ENCODE results near the gene PCNT. TPM values are rescaled to one million over a fixed set of nuclear protein-coding genes. Genes with fewer than 3 reads are reported as not detected.

PCNT gene
- total and polyA plus RNA-seq, 7 experiments from 2014 or later: 13.7 to 68.2 (median 54.3) TPM

GRCh38 chr21:46344219-46344915, 20.4 kb downstream of the PCNT start:
- DNase-seq: no peak

GRCh38 chr21:46345861-46346260, 21.9 kb downstream of the PCNT start:
- H3K27me3 Mint-ChIP-seq: no peaks in the 10 kb centered on the region
- no peak overlapping the region for H3K4me3 Mint-ChIP-seq
- ChIA-PET CTCF (no interaction called here), POLR2A (no interaction called here)
- intact Hi-C loops (cut with micrococcal nuclease): no loop called here
- peaks cover 6 to 15% (median 12%) of the 10 kb centered on the region in 7 donors for H3K4me1 Mint-ChIP-seq
- H3K27me3 ChIP-seq (ENCODE audit: control insufficient read depth in 2 of 2, insufficient read depth in 2 of 2, low read length in 2 of 2): no peaks in the 10 kb centered on the region
- ATAC-seq: no peak
- H3K4me3 ChIP-seq (ENCODE audit: low read length): no peak overlapping the region
- DNase-seq: no peak
- peaks cover 0 to 59% (median 6%) of the 10 kb centered on the region in 3 experiments for H3K36me3 ChIP-seq (ENCODE audit: control insufficient read depth in 2 of 3, insufficient read depth in 3 of 3, low read length in 3 of 3)
- no peaks in the 10 kb centered on the region for H3K9me3 ChIP-seq (ENCODE audit: control insufficient read depth in 2 of 3, low read length in 3 of 3)
- H3K4me1 ChIP-seq (ENCODE audit: control insufficient read depth in 2 of 2, insufficient read depth in 2 of 2, low read length in 2 of 2): no peaks in the 10 kb centered on the region
- peak overlapping the region in 1 of 9 donors; percentile 57 for H3K27ac Mint-ChIP-seq
- H3K27ac ChIP-seq (ENCODE audit: low read depth, low read length): no peak overlapping the region
- H3K36me3 Mint-ChIP-seq: peaks cover 14 to 63% (median 20%) of the 10 kb centered on the region in 5 donors
- H3K9me3 Mint-ChIP-seq: no peaks in the 10 kb centered on the region

More at GRCh38 chr21:46344219-46344915, 20.4 kb downstream of the PCNT start:
- Histone ChIP-seq H3K9me3 (ENCODE audit: control insufficient read depth in 2 of 3, low read length in 3 of 3) (no peaks in the 10 kb centered on the region), H3K4me3 (ENCODE audit: low read length) (no peak overlapping the region), H3K4me1 (ENCODE audit: control insufficient read depth in 2 of 2, insufficient read depth in 2 of 2, low read length in 2 of 2) (no peaks in the 10 kb centered on the region), H3K27ac (ENCODE audit: low read depth, low read length) (no peak overlapping the region), H3K27me3 (ENCODE audit: control insufficient read depth in 2 of 2, insufficient read depth in 2 of 2, low read length in 2 of 2) (no peaks in the 10 kb centered on the region), H3K36me3 (ENCODE audit: control insufficient read depth in 2 of 3, insufficient read depth in 3 of 3, low read length in 3 of 3) (peaks cover 0 to 56% (median 6%) of the 10 kb centered on the region in 3 experiments)
- no peak for ATAC-seq
- intact Hi-C loops (cut with micrococcal nuclease): no loop called here
- H3K27ac Mint-ChIP-seq: no peak overlapping the region
- ChIA-PET POLR2A (no interaction called here), CTCF (interaction anchor here (0.6 kb wide), 1 partner anchor 14 kb away, joined by 4 read pairs; no protein-coding TSS in a partner anchor)
- peaks cover 6 to 24% (median 15%) of the 10 kb centered on the region in 7 donors for H3K4me1 Mint-ChIP-seq
- no peaks in the 10 kb centered on the region for H3K27me3 Mint-ChIP-seq
- H3K36me3 Mint-ChIP-seq: peaks cover 18 to 63% (median 28%) of the 10 kb centered on the region in 5 donors
- H3K4me3 Mint-ChIP-seq: no peak overlapping the region
- no peaks in the 10 kb centered on the region for H3K9me3 Mint-ChIP-seq

GRCh38 chr21:46346296-46347202, 22.6 kb downstream of the PCNT start:
- peaks cover 14 to 67% (median 19%) of the 10 kb centered on the region in 5 donors for H3K36me3 Mint-ChIP-seq

GRCh38 chr21:46347203-46347550, 23.2 kb downstream of the PCNT start:
- Histone ChIP-seq H3K4me3 (ENCODE audit: low read length) (no peak overlapping the region), H3K27ac (ENCODE audit: low read depth, low read length) (no peak overlapping the region), H3K27me3 (ENCODE audit: control insufficient read depth in 2 of 2, insufficient read depth in 2 of 2, low read length in 2 of 2) (no peaks in the 10 kb centered on the region), H3K4me1 (ENCODE audit: control insufficient read depth in 2 of 2, insufficient read depth in 2 of 2, low read length in 2 of 2) (no peaks in the 10 kb centered on the region), H3K36me3 (ENCODE audit: control insufficient read depth in 2 of 3, insufficient read depth in 3 of 3, low read length in 3 of 3) (peaks cover 0 to 72% (median 6%) of the 10 kb centered on the region in 3 experiments), H3K9me3 (ENCODE audit: control insufficient read depth in 2 of 3, low read length in 3 of 3) (no peaks in the 10 kb centered on the region)
- no peak overlapping the region for H3K4me3 Mint-ChIP-seq
- no peaks in the 10 kb centered on the region for H3K27me3 Mint-ChIP-seq
- H3K27ac Mint-ChIP-seq: peak overlapping the region in 1 of 9 donors; percentile 77
- DNase-seq (no peak), ATAC-seq (no peak)
- ChIA-PET POLR2A (interaction anchor here (0.5 kb wide), 1 partner anchor 78 kb away, joined by 3 read pairs; no protein-coding TSS in a partner anchor), CTCF (no interaction called here)
- intact Hi-C loops (cut with micrococcal nuclease): no loop called here
- H3K36me3 Mint-ChIP-seq: peaks cover 14 to 67% (median 19%) of the 10 kb centered on the region in 5 donors
- H3K4me1 Mint-ChIP-seq: peaks cover 6 to 14% (median 12%) of the 10 kb centered on the region in 7 donors
- H3K9me3 Mint-ChIP-seq: no peaks in the 10 kb centered on the region

More at GRCh38 chr21:46346296-46347202, 22.6 kb downstream of the PCNT start:
- Mint-ChIP-seq H3K9me3 (no peaks in the 10 kb centered on the region), H3K27me3 (no peaks in the 10 kb centered on the region), H3K27ac (no peak overlapping the region), H3K4me3 (no peak overlapping the region), H3K4me1 (peaks cover 6 to 15% (median 12%) of the 10 kb centered on the region in 7 donors)
- Histone ChIP-seq H3K36me3 (ENCODE audit: control insufficient read depth in 2 of 3, insufficient read depth in 3 of 3, low read length in 3 of 3) (peaks cover 0 to 66% (median 6%) of the 10 kb centered on the region in 3 experiments), H3K27ac (ENCODE audit: low read depth, low read length) (no peak overlapping the region), H3K27me3 (ENCODE audit: control insufficient read depth in 2 of 2, insufficient read depth in 2 of 2, low read length in 2 of 2) (no peaks in the 10 kb centered on the region), H3K4me3 (ENCODE audit: low read length) (no peak overlapping the region), H3K9me3 (ENCODE audit: control insufficient read depth in 2 of 3, low read length in 3 of 3) (no peaks in the 10 kb centered on the region), H3K4me1 (ENCODE audit: control insufficient read depth in 2 of 2, insufficient read depth in 2 of 2, low read length in 2 of 2) (no peaks in the 10 kb centered on the region)
- ATAC-seq: no peak
- POLR2A ChIA-PET: interaction anchor here (0.5 kb wide), 1 partner anchor 79 kb away, joined by 3 read pairs; no protein-coding TSS in a partner anchor
- intact Hi-C loops (cut with micrococcal nuclease): no loop called here
- DNase-seq: no peak
- CTCF ChIA-PET: no interaction called here

- Histone ChIP-seq H3K4me1 (ENCODE audit: control insufficient read depth in 2 of 2, insufficient read depth in 2 of 2, low read length in 2 of 2) (no peaks in the 10 kb centered on the region), H3K27ac (ENCODE audit: low read depth, low read length) (no peak overlapping the region), H3K27me3 (ENCODE audit: control insufficient read depth in 2 of 2, insufficient read depth in 2 of 2, low read length in 2 of 2) (no peaks in the 10 kb centered on the region), H3K9me3 (ENCODE audit: control insufficient read depth in 2 of 3, low read length in 3 of 3) (no peaks in the 10 kb centered on the region), H3K4me3 (ENCODE audit: low read length) (no peak overlapping the region), H3K36me3 (ENCODE audit: control insufficient read depth in 2 of 3, insufficient read depth in 3 of 3, low read length in 3 of 3) (peaks cover 0 to 79% (median 6%) of the 10 kb centered on the region in 3 experiments)
- Mint-ChIP-seq H3K27ac (peak overlapping the region in 1 of 9 donors; percentile 77), H3K4me3 (peak overlapping the region in 1 of 10 donors; percentile 25), H3K9me3 (no peaks in the 10 kb centered on the region), H3K27me3 (no peaks in the 10 kb centered on the region), H3K36me3 (peaks cover 14 to 66% (median 18%) of the 10 kb centered on the region in 5 donors), H3K4me1 (peaks cover 6 to 11% (median 9%) of the 10 kb centered on the region in 7 donors)
- POLR2A ChIA-PET: no interaction called here
- ATAC-seq (no peak), DNase-seq (peak in 1 of 9 donors; percentile 58)
- intact Hi-C loops (cut with micrococcal nuclease): no loop called here
- CTCF ChIA-PET: no interaction called here
Measured at GRCh38 chr21:46347791-46348381, 23.9 kb downstream of the PCNT start.

DNA sequence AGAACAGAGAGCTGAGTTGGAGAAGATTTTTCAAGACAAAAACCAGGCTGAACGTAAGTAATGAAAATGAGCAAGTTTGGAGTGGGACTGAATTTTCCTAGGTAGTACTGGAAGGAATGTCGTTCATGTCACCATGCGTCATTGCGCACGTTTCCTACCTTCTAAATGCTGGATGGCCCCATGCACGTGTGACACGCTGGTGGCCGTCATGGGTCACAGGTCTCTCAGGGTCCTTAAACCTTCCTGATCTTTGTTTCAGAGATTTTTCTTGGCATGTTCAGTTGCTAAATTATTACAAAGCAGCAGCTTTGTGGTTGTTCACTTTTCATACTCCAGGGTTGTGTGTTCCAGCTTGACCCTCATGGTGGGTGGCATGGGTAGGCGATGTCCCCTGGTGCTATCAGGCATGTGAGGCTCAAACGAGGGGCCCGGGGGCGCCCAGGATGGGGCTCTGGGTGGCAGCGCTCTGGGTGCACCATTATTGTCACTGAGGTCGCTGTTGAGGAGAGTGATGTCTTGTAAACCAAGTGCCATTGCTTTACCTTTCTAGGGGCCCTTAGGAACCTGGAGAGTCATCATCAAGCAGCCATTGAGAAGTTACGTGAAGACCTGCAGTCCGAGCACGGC, 25.3 kb downstream of the PCNT start:
- POLR2A ChIA-PET: no interaction called here
- H3K27me3 Mint-ChIP-seq: no peaks in the 10 kb centered on the region

More for the DNA sequence above, 25.3 kb downstream of the PCNT start:
- intact Hi-C loops (cut with micrococcal nuclease): no loop called here
- H3K27ac ChIP-seq (ENCODE audit: low read depth, low read length): no peak overlapping the region
- Mint-ChIP-seq H3K36me3 (peaks cover 14 to 67% (median 19%) of the 10 kb centered on the region in 5 donors), H3K4me3 (no peak overlapping the region), H3K4me1 (no peaks in the 10 kb centered on the region), H3K27ac (no peak overlapping the region), H3K9me3 (no peaks in the 10 kb centered on the region)
- no peak for DNase-seq
- no peaks in the 10 kb centered on the region for H3K4me1 ChIP-seq (ENCODE audit: control insufficient read depth in 2 of 2, insufficient read depth in 2 of 2, low read length in 2 of 2)
- no peaks in the 10 kb centered on the region for H3K27me3 ChIP-seq (ENCODE audit: control insufficient read depth in 2 of 2, insufficient read depth in 2 of 2, low read length in 2 of 2)
- CTCF ChIA-PET: no interaction called here
- ATAC-seq: no peak
- no peak overlapping the region for H3K4me3 ChIP-seq (ENCODE audit: low read length)
- peaks cover 0 to 91% (median 11%) of the 10 kb centered on the region in 3 experiments for H3K36me3 ChIP-seq (ENCODE audit: control insufficient read depth in 2 of 3, insufficient read depth in 3 of 3, low read length in 3 of 3)
- H3K9me3 ChIP-seq (ENCODE audit: control insufficient read depth in 2 of 3, low read length in 3 of 3): no peaks in the 10 kb centered on the region

Measured in naive thymus-derived CD4-positive, alpha-beta T cell (primary cell).